ENCODE measurements around the gene ADCY5. TPM values are rescaled to one million over a fixed set of nuclear protein-coding genes. Genes with fewer than 3 reads are reported as not detected.

ADCY5 gene
- total RNA-seq, 1 experiment from 2014 or later, result 0.49 TPM

DNA sequence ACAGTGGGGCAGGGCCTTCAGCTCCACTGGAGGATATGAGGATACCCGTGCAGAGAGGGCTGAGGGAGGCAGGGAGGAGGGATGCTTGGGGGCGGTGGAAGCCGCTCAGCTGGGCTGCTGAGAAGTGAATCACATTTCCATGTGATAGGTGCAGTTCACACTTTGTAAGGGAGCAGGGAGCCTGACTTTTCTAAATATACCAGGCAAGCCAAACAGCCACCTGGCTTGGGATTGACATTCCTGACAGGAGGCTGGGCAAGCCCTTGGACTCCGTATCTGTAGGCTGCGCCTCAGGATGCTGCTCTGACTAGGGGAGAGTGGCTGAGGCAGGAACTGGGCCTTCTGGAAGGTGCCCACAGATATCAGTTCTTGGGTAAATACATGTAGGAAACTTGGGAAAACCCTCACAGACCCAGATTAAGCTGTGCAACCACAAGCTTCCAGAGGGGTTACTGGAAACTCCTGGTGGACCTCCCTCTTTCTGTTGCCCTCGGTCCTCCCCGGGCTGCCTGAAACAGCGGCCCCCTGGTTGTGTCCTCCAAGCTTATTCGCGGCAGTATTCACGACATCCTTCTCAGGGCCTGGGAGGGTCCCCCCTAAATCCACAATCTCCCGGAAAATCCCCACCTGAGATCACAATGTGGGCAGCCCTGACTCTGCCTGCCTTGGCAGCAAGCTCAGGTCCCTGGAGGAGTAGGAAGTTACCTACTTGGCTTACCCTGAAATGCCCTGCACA lies 33.0 kb upstream of the ADCY5 start:
- Histone ChIP-seq H3K36me3 (ENCODE audit: control insufficient read depth in 1 of 2, insufficient read depth in 2 of 2, low read length in 2 of 2) (no peaks in the 10 kb centered on the region), H2AFZ (ENCODE audit: low read depth, low read length, poor library complexity, severe bottlenecking) (no peak overlapping the region), H3K9me2 (ENCODE audit: insufficient read depth) (no peaks in the 10 kb centered on the region), H3K9me3 (ENCODE audit: control insufficient read depth in 1 of 2, insufficient read depth in 1 of 2, low read depth in 1 of 2, low read length in 2 of 2) (no peaks in the 10 kb centered on the region), H4K20me1 (ENCODE audit: insufficient read depth) (no peaks in the 10 kb centered on the region), H3K27me3 (ENCODE audit: insufficient read depth, low read length) (no peaks in the 10 kb centered on the region), H3K79me2 (ENCODE audit: insufficient read depth, low read length) (no peaks in the 10 kb centered on the region), H3K4me3 (replicated peaks in 1 of 2; ENCODE audit: low read depth in 1 of 2, low read length in 2 of 2) (no peak overlapping the region), H3K9ac (ENCODE audit: low read length) (no peak overlapping the region), H3K27ac (ENCODE audit: low read depth, low read length) (no peak overlapping the region), H3K4me1 (ENCODE audit: control insufficient read depth in 1 of 2, insufficient read depth in 2 of 2, low read length in 2 of 2) (no peaks in the 10 kb centered on the region), H3K4me2 (ENCODE audit: low read length) (no peak overlapping the region)
- no peak for TF ChIP-seq ELF1 (IDR thresholded peaks at IDR 0.05; ENCODE audit: borderline replicate concordance, low read depth)
- TF ChIP-seq CBX3 (IDR thresholded peaks at IDR 0.05; ENCODE audit: low read depth), result no peak
- no peak for TF ChIP-seq SRF (IDR thresholded peaks at IDR 0.05; ENCODE audit: low read depth)
- TF ChIP-seq RAD21 (IDR thresholded peaks at IDR 0.05; ENCODE audit: low read depth), result no peak
- TF ChIP-seq SP1 (IDR thresholded peaks at IDR 0.05; ENCODE audit: low read depth), result no peak
- no peak for TF ChIP-seq SIN3A (IDR thresholded peaks at IDR 0.05; ENCODE audit: low read depth)
- TF ChIP-seq ZNF274 (IDR thresholded peaks at IDR 0.05; ENCODE audit: low read depth, low read length), result no peak
- no peak for TF ChIP-seq ATF3 (IDR thresholded peaks at IDR 0.05)
- TF ChIP-seq JUND (IDR thresholded peaks at IDR 0.05), result no peak
- no peak for TF ChIP-seq EGR1 (IDR thresholded peaks at IDR 0.05; ENCODE audit: low read depth)
- no peak for TF ChIP-seq EZH2 (IDR thresholded peaks at IDR 0.05)
- DNase-seq (ENCODE audit: low read depth, low spot score) (no peak), ATAC-seq (no peak)
- ChIA-PET CTCF (no interaction called here), POLR2A (no interaction called here), RAD21 (ENCODE audit: low non-redundant PET in 1 of 2, low total read pairs in 2 of 2, uncharacterized antibody in 2 of 2, unreplicated experiment in 2 of 2) (no interaction called here)
- intact Hi-C loops (cut with micrococcal nuclease), result no loop called here
- no TSS peak for BruUV-seq (replicated peaks)

GRCh38 chr3:123481071-123481470 lies 32.2 kb upstream of the ADCY5 start:
- ChIA-PET POLR2A (no interaction called here), RAD21 (ENCODE audit: low non-redundant PET in 1 of 2, low total read pairs in 2 of 2, uncharacterized antibody in 2 of 2, unreplicated experiment in 2 of 2) (no interaction called here), CTCF (no interaction called here)
- no peak overlapping the region for H3K4me2 ChIP-seq (ENCODE audit: low read length)
- DNase-seq (ENCODE audit: low read depth, low spot score) (no peak), ATAC-seq (no peak)
- no peaks in the 10 kb centered on the region for H3K9me2 ChIP-seq (ENCODE audit: insufficient read depth)
- H3K27ac ChIP-seq (ENCODE audit: low read depth, low read length), result no peak overlapping the region
- no peaks in the 10 kb centered on the region for H3K4me1 ChIP-seq (ENCODE audit: control insufficient read depth in 1 of 2, insufficient read depth in 2 of 2, low read length in 2 of 2)
- TF ChIP-seq, protein P1, sequence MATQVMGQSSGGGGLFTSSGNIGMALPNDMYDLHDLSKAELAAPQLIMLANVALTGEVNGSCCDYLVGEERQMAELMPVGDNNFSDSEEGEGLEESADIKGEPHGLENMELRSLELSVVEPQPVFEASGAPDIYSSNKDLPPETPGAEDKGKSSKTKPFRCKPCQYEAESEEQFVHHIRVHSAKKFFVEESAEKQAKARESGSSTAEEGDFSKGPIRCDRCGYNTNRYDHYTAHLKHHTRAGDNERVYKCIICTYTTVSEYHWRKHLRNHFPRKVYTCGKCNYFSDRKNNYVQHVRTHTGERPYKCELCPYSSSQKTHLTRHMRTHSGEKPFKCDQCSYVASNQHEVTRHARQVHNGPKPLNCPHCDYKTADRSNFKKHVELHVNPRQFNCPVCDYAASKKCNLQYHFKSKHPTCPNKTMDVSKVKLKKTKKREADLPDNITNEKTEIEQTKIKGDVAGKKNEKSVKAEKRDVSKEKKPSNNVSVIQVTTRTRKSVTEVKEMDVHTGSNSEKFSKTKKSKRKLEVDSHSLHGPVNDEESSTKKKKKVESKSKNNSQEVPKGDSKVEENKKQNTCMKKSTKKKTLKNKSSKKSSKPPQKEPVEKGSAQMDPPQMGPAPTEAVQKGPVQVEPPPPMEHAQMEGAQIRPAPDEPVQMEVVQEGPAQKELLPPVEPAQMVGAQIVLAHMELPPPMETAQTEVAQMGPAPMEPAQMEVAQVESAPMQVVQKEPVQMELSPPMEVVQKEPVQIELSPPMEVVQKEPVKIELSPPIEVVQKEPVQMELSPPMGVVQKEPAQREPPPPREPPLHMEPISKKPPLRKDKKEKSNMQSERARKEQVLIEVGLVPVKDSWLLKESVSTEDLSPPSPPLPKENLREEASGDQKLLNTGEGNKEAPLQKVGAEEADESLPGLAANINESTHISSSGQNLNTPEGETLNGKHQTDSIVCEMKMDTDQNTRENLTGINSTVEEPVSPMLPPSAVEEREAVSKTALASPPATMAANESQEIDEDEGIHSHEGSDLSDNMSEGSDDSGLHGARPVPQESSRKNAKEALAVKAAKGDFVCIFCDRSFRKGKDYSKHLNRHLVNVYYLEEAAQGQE (IDR thresholded peaks at IDR 0.05; ENCODE audit: low read depth), result no peak
- TF ChIP-seq, protein P2, sequence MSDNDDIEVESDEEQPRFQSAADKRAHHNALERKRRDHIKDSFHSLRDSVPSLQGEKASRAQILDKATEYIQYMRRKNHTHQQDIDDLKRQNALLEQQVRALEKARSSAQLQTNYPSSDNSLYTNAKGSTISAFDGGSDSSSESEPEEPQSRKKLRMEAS (IDR thresholded peaks at IDR 0.05), result no peak
- no peak for TF ChIP-seq CTCF (IDR thresholded peaks at IDR 0.05 in 2 of 3, conservative IDR thresholded peaks at IDR 0.05 in 1 of 3; ENCODE audit: borderline replicate concordance in 1 of 3, insufficient read depth in 1 of 3, low read depth in 2 of 3, low read length in 2 of 3)
- no peak overlapping the region for H2AFZ ChIP-seq (ENCODE audit: low read depth, low read length, poor library complexity, severe bottlenecking)
- no TSS peak for BruUV-seq (replicated peaks)
- no peaks in the 10 kb centered on the region for H3K9me3 ChIP-seq (ENCODE audit: control insufficient read depth in 1 of 2, insufficient read depth in 1 of 2, low read depth in 1 of 2, low read length in 2 of 2)
- H3K9ac ChIP-seq (ENCODE audit: low read length), result no peak overlapping the region
- intact Hi-C loops (cut with micrococcal nuclease), result no loop called here
- no peaks in the 10 kb centered on the region for H3K79me2 ChIP-seq (ENCODE audit: insufficient read depth, low read length)
- no peaks in the 10 kb centered on the region for H3K36me3 ChIP-seq (ENCODE audit: control insufficient read depth in 1 of 2, insufficient read depth in 2 of 2, low read length in 2 of 2)
- H4K20me1 ChIP-seq (ENCODE audit: insufficient read depth), result no peaks in the 10 kb centered on the region
- no peak overlapping the region for H3K4me3 ChIP-seq (replicated peaks in 1 of 2; ENCODE audit: low read depth in 1 of 2, low read length in 2 of 2)
- no peaks in the 10 kb centered on the region for H3K27me3 ChIP-seq (ENCODE audit: insufficient read depth, low read length)
